Spleen (tissue), 7 donors: ENCODE results near the gene RPL18.
A peak's percentile ranks its signal among the peaks of the same experiment; 100 is the strongest.

Source experiments
- CTCF ChIP-seq, 11 experiments: fragments of 200-600 bp in 7 of 11; fragments of 450-650 bp in 4 of 11; sonication (generic) in 4 of 11; IDR thresholded peaks in 8 of 11; conservative IDR thresholded peaks in 3 of 11; 1 replicate in 7 of 11; 2 replicates in 4 of 11; pipeline versions ENCODE4 v1.4.0 to v1.8.0; 2016 to 2021; ENCODE audit warnings: antibody characterized with exemption in 11 of 11, inconsistent platforms in 4 of 11, mild to moderate bottlenecking in 1 of 11
- POLR2A ChIP-seq, 3 donors: fragments of 450-650 bp; IDR thresholded peaks; one replicate each; pipeline ENCODE4 v1.5.1; 2017; ENCODE audit warnings: antibody characterized with exemption in 3 of 3, mild to moderate bottlenecking in 1 of 3
- POLR2AphosphoS5 ChIP-seq, 3 donors: sonication (generic); formaldehyde crosslinking; IDR thresholded peaks; one replicate each; pipeline ENCODE4 v1.5.1; 2017; ENCODE audit warnings: antibody characterized with exemption in 3 of 3
- donor health status: DM: no; HTN: no; CAD: no; lungs with moderate emphysema.
- donor health status: DM: no; HTN: no; CAD: no.
- donor health status: DM: no; HTN: no; CAD: no.

GRCh38 chr19:48633148-48634035 lies 14.4 kb upstream of the RPL18 start:
- peak in 2 of 3 donors; percentile 18 to 37 for TF ChIP-seq POLR2AphosphoS5 (IDR thresholded peaks at IDR 0.05)
- no peak for TF ChIP-seq CTCF (IDR thresholded peaks at IDR 0.05 in 8 of 11, conservative IDR thresholded peaks at IDR 0.05 in 3 of 11)
- TF ChIP-seq POLR2A (IDR thresholded peaks at IDR 0.05) = no peak
